PC-3 (cell line): Measurements from ENCODE around the gene TIAM1. TPM values are rescaled to one million over a fixed set of nuclear protein-coding genes. Genes with fewer than 3 reads are reported as not detected.

ENCODE experiments used
- ATAC-seq: fragments of 200-7000 bp; cut with Tn5 transposase; 2 replicates; pipeline ENCODE4 v1.9.1; 2020; ENCODE audit warnings: mild to moderate bottlenecking, moderate library complexity
- BruUV-seq: library from RNA; stranded (reverse); fragments of 400-500 nt; replicated peaks from 2 replicates; lab custom pipeline; 2021; lab: Mats Ljungman, UMichigan
- CTCF ChIA-PET: fragments of 300-600 bp; sonication (Branson Sonifier 250); formaldehyde crosslinking; loops from one replicate; lab custom pipeline; 2022; ENCODE audit warnings: antibody characterized with exemption; lab: Charles Lee
- POLR2A ChIA-PET: fragments of 300-600 bp; sonication (Branson Sonifier 250); formaldehyde crosslinking; loops from one replicate; lab custom pipeline; 2022; ENCODE audit warnings: antibody characterized with exemption; ENCODE audit not compliant: unreplicated experiment; lab: Charles Lee
- DNase-seq: peaks from one replicate; pipeline ENCODE4 v3.0.0-alpha.2; 2015
- H2AFZ ChIP-seq: fragments of 300-600 bp; sonication (generic); 2 replicates; pipeline ENCODE4 v1.6.0; 2016; ENCODE audit warnings: antibody characterized with exemption, low read length
- H3F3A ChIP-seq: fragments of 300-600 bp; sonication (generic); one replicate; pipeline ENCODE4 v1.6.0; 2017; ENCODE audit warnings: antibody characterized with exemption, low read length, control low read depth, mild to moderate bottlenecking; ENCODE audit not compliant: unreplicated experiment
- H3K27ac ChIP-seq: fragments of 300-600 bp; sonication (generic); 2 replicates; pipeline ENCODE4 v1.5.1; 2016; ENCODE audit warnings: mild to moderate bottlenecking, low read length
- H3K27me3 ChIP-seq: fragments of 300-600 bp; sonication (generic); 2 replicates; pipeline ENCODE4 v1.6.1; 2016; ENCODE audit warnings: low read length, mixed read lengths
- H3K36me3 ChIP-seq: fragments of 300-600 bp; sonication (generic); 2 replicates; pipeline ENCODE4 v1.6.1; 2016; ENCODE audit warnings: low read depth, mixed run types, low read length, mixed read lengths
- H3K4me1 ChIP-seq: fragments of 300-600 bp; sonication (generic); 2 replicates; pipeline ENCODE4 v1.5.1; 2016; ENCODE audit warnings: low read length; ENCODE audit not compliant: insufficient read depth
- H3K4me2 ChIP-seq: fragments of 300-600 bp; sonication (generic); 2 replicates; pipeline ENCODE4 v1.6.0; 2016; ENCODE audit warnings: low read length
- H3K4me3 ChIP-seq: fragments of 300-600 bp; sonication (generic); 2 replicates; pipeline ENCODE4 v1.5.1; 2016; ENCODE audit warnings: mild to moderate bottlenecking, low read length, mixed read lengths
- H3K79me2 ChIP-seq: fragments of 300-600 bp; sonication (generic); 2 replicates; pipeline ENCODE4 v1.6.1; 2017; ENCODE audit warnings: low read length, mixed read lengths
- H3K9ac ChIP-seq: fragments of 300-600 bp; sonication (generic); 2 replicates; pipeline ENCODE4 v1.6.0; 2016; ENCODE audit warnings: mild to moderate bottlenecking, low read length
- H3K9me2 ChIP-seq: fragments of 300-600 bp; sonication (generic); replicated peaks from 2 replicates; pipeline ENCODE4 v1.6.1; 2016; ENCODE audit warnings: mixed run types, low read length, mixed read lengths
- H3K9me3 ChIP-seq: fragments of 300-600 bp; sonication (generic); 2 replicates; pipeline ENCODE4 v1.6.1; 2016; ENCODE audit warnings: low read length, mixed read lengths
- H4K20me1 ChIP-seq: fragments of 300-600 bp; sonication (generic); 2 replicates; pipeline ENCODE4 v1.6.1; 2016; ENCODE audit warnings: low read length, mixed read lengths
- CTCF ChIP-seq: fragments of 300-600 bp; sonication (generic); conservative IDR thresholded peaks from 2 replicates; pipeline ENCODE4 v1.5.1; 2017; ENCODE audit warnings: antibody characterized with exemption, low read depth, mild to moderate bottlenecking, low read length
- EZH2 ChIP-seq: fragments of 300-600 bp; sonication (generic); IDR thresholded peaks from one replicate; pipeline ENCODE4 v1.6.1; 2017; ENCODE audit warnings: antibody characterized with exemption, mild to moderate bottlenecking, low read length; ENCODE audit not compliant: unreplicated experiment
- EZH2phosphoT487 ChIP-seq: fragments of 300-600 bp; sonication (generic); IDR thresholded peaks from 2 replicates; pipeline ENCODE4 v1.6.1; 2018; ENCODE audit warnings: mild to moderate bottlenecking, antibody characterized with exemption, low read length, borderline replicate concordance
- intact Hi-C: fragments of 100-400 bp; cut with micrococcal nuclease; formaldehyde crosslinking; loops from 2 replicates; pipeline ENCODE4 v1.9.0; 2023
- total RNA-seq: library from RNA; depleted of rRNA; stranded (reverse); fragments of >200 nt; gene quantifications from 2 replicates; pipeline ENCODE4 v1.2.3, GENCODE V29; 2014

TIAM1 gene
- total RNA-seq, 1 experiment from 2014 or later, result 19.1 TPM

DNA sequence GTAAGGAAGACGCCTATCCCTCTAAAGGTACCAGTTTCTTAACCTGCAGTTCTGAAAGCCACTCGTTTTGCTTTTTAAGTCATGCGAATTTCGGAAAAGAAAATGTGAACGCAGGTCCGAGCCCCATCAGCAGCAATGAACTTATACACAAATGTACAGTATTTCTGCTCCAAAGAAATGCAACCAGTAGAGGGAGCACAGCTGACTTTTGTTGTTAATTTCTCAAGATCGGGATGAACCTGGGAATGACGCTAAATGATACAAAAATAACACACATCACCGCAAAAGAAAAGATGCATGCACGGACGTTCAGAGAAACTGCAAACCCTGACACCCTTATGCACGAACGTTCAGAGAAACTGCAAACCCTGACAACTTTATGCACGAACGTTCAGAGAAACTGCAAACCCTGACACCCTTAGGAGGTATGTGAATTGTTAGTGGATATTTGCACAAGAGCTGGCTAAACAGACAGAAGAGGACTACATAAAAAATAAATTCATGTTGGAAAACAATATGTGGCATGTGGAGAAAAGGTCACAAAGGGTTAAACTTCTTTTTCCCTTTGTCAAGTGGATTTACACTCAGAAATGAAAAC lies 3.5 kb upstream of the TIAM1 start:
- no peaks in the 10 kb centered on the region for H3K36me3 ChIP-seq
- peak; percentile 25 for ATAC-seq
- peak; percentile 84 for DNase-seq
- H4K20me1 ChIP-seq, result peaks cover 9% of the 10 kb centered on the region; the same call in 1 of the 2 replicates
- TF ChIP-seq CTCF (peak; percentile 83), EZH2phosphoT487 (no peak), EZH2 (no peak)
- CTCF ChIA-PET, result interaction anchor here (0.5 to 0.9 kb wide), 10 partner anchors 11 to 208 kb away, joined by 3 to 6 read pairs (median 3); no protein-coding TSS in a partner anchor
- peak overlapping the region; percentile 56 for H3K4me3 ChIP-seq
- intact Hi-C loops, result loop anchor here (1.0 to 10.0 kb wide), 4 partner anchors 149 to 257 kb away; no protein-coding TSS in a partner anchor
- no peak overlapping the region for H3K27ac ChIP-seq
- no peaks in the 10 kb centered on the region for H3K27me3 ChIP-seq
- no peaks in the 10 kb centered on the region for H3F3A ChIP-seq
- H2AFZ ChIP-seq, result peak overlapping the region; percentile 79
- no TSS peak for BruUV-seq
- H3K4me2 ChIP-seq, result peak overlapping the region; percentile 85
- peaks cover 11% of the 10 kb centered on the region for H3K79me2 ChIP-seq
- H3K9me3 ChIP-seq, result no peaks in the 10 kb centered on the region
- H3K4me1 ChIP-seq, result peaks cover 43% of the 10 kb centered on the region
- POLR2A ChIA-PET, result no interaction called here
- no peaks in the 10 kb centered on the region for H3K9me2 ChIP-seq
- H3K9ac ChIP-seq, result no peak overlapping the region

DNA sequence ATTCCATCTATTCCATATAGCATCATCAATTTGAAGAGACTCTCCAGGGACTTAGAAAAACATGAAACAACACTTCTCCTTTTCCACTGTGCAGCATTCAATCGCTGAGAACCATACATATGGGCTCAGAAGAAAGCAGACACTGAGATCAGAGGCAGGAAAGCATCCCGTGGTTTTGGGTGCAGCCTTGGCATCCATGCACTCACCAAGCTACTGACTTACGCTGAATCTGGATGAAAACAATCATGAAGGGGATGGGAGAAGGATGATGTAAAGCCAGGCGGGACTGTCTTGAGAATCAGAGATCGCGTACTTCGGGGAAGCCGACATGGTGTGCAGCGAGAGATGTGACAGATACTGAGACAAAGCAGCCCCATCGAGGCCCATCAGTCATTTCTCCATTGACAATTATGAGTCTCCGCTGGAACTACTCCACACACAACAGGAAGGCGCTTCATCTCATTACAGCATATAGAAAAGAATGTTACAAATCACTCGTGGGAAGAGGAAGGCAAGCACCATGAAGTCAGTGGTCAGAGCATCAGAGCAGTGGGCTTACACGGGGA lies 2.3 kb upstream of the TIAM1 start:
- ATAC-seq (no peak), DNase-seq (no peak)
- ChIA-PET CTCF (no interaction called here), POLR2A (no interaction called here)
- Histone ChIP-seq H3K9me3 (no peaks in the 10 kb centered on the region), H3K9ac (no peak overlapping the region), H3K9me2 (no peaks in the 10 kb centered on the region), H3K4me3 (no peak overlapping the region), H4K20me1 (peaks cover 21% of the 10 kb centered on the region; the same call in 1 of the 2 replicates), H2AFZ (no peak overlapping the region), H3K4me1 (peaks cover 45% of the 10 kb centered on the region), H3K4me2 (no peak overlapping the region), H3K79me2 (peaks cover 23% of the 10 kb centered on the region), H3K27me3 (no peaks in the 10 kb centered on the region), H3F3A (no peaks in the 10 kb centered on the region), H3K36me3 (no peaks in the 10 kb centered on the region), H3K27ac (no peak overlapping the region)
- no peak for TF ChIP-seq EZH2
- TF ChIP-seq EZH2phosphoT487, result no peak
- no peak for TF ChIP-seq CTCF
- no TSS peak for BruUV-seq
- intact Hi-C loops, result loop anchor here (10.0 kb wide), 1 partner anchor 242 kb away; no protein-coding TSS in a partner anchor

DNA sequence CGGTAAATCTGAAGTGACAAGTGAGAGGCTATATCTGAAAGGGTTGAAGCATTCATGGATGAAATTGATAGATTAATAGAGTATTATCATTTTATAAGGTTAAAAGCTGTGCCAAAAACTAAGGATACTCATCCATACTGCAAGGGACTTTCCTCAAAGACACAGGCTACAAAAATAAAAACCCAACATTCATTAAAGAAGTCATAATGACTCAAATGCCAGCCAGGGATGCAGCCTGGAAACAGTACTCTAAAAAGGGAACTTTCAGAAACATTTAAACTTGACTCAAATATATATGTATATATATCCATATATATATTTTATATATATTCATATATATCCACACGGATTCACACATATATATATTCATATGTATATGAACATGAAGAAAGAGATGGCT lies 1.1 kb upstream of the TIAM1 start:
- ChIA-PET POLR2A (no interaction called here), CTCF (no interaction called here)
- no TSS peak for BruUV-seq
- Histone ChIP-seq H3K4me3 (no peak overlapping the region), H4K20me1 (peaks cover 31% of the 10 kb centered on the region; the same call in 1 of the 2 replicates), H3K4me1 (peaks cover 38% of the 10 kb centered on the region), H3K27me3 (no peaks in the 10 kb centered on the region), H3K27ac (no peak overlapping the region), H3F3A (no peaks in the 10 kb centered on the region), H3K9me2 (no peaks in the 10 kb centered on the region), H3K4me2 (no peak overlapping the region), H2AFZ (no peak overlapping the region), H3K79me2 (peaks cover 35% of the 10 kb centered on the region), H3K36me3 (no peaks in the 10 kb centered on the region), H3K9me3 (no peaks in the 10 kb centered on the region), H3K9ac (no peak overlapping the region)
- no peak for DNase-seq
- intact Hi-C loops, result loop anchor here (10.0 kb wide), 1 partner anchor 240 kb away; no protein-coding TSS in a partner anchor
- ATAC-seq, result no peak
- TF ChIP-seq CTCF, result no peak
- no peak for TF ChIP-seq EZH2phosphoT487
